ENCODE data around the gene KIF26B. TPM values are rescaled to one million over a fixed set of nuclear protein-coding genes. Genes with fewer than 3 reads are reported as not detected.

Gene KIF26B
- total and polyA plus RNA-seq, 2 experiments from 2014 or later = 0.03 to 0.76 TPM

DNA sequence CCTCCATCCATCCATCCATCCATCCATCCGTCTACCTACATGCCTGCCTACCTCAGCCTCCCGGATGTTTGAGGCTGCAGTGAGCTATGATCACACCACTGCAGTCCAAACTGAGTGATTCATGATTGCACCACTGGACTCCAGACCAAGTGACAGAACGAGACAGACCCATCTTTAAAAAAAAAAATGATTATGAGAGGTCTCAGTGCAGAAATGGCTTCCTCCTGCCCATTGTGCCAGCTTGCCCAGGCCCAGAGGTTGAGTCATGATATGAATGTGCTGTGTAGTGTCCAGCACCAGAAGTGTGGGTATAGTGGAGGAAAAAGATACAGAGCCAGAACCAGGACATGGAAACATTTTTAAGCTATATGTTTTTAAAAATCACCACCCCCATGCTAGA, 149.9 kb downstream of the KIF26B start (continued):
- TF ChIP-seq, protein P1, sequence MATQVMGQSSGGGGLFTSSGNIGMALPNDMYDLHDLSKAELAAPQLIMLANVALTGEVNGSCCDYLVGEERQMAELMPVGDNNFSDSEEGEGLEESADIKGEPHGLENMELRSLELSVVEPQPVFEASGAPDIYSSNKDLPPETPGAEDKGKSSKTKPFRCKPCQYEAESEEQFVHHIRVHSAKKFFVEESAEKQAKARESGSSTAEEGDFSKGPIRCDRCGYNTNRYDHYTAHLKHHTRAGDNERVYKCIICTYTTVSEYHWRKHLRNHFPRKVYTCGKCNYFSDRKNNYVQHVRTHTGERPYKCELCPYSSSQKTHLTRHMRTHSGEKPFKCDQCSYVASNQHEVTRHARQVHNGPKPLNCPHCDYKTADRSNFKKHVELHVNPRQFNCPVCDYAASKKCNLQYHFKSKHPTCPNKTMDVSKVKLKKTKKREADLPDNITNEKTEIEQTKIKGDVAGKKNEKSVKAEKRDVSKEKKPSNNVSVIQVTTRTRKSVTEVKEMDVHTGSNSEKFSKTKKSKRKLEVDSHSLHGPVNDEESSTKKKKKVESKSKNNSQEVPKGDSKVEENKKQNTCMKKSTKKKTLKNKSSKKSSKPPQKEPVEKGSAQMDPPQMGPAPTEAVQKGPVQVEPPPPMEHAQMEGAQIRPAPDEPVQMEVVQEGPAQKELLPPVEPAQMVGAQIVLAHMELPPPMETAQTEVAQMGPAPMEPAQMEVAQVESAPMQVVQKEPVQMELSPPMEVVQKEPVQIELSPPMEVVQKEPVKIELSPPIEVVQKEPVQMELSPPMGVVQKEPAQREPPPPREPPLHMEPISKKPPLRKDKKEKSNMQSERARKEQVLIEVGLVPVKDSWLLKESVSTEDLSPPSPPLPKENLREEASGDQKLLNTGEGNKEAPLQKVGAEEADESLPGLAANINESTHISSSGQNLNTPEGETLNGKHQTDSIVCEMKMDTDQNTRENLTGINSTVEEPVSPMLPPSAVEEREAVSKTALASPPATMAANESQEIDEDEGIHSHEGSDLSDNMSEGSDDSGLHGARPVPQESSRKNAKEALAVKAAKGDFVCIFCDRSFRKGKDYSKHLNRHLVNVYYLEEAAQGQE (IDR thresholded peaks at IDR 0.05; ENCODE audit: unreplicated experiment) = no peak
- TF ChIP-seq NANOG (IDR thresholded peaks at IDR 0.05; ENCODE audit: borderline replicate concordance) (no peak), ZNF331 (CRISPR knock-in tag; IDR thresholded peaks at IDR 0.05; ENCODE audit: low read depth) (no peak), ZNF114 (CRISPR knock-in tag; IDR thresholded peaks at IDR 0.05) (no peak)
- TF ChIP-seq, protein P2, sequence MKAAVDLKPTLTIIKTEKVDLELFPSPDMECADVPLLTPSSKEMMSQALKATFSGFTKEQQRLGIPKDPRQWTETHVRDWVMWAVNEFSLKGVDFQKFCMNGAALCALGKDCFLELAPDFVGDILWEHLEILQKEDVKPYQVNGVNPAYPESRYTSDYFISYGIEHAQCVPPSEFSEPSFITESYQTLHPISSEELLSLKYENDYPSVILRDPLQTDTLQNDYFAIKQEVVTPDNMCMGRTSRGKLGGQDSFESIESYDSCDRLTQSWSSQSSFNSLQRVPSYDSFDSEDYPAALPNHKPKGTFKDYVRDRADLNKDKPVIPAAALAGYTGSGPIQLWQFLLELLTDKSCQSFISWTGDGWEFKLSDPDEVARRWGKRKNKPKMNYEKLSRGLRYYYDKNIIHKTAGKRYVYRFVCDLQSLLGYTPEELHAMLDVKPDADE (IDR thresholded peaks at IDR 0.05) = no peak
- TF ChIP-seq, protein P3, sequence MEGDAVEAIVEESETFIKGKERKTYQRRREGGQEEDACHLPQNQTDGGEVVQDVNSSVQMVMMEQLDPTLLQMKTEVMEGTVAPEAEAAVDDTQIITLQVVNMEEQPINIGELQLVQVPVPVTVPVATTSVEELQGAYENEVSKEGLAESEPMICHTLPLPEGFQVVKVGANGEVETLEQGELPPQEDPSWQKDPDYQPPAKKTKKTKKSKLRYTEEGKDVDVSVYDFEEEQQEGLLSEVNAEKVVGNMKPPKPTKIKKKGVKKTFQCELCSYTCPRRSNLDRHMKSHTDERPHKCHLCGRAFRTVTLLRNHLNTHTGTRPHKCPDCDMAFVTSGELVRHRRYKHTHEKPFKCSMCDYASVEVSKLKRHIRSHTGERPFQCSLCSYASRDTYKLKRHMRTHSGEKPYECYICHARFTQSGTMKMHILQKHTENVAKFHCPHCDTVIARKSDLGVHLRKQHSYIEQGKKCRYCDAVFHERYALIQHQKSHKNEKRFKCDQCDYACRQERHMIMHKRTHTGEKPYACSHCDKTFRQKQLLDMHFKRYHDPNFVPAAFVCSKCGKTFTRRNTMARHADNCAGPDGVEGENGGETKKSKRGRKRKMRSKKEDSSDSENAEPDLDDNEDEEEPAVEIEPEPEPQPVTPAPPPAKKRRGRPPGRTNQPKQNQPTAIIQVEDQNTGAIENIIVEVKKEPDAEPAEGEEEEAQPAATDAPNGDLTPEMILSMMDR (conservative IDR thresholded peaks at IDR 0.05; ENCODE audit: low read depth in 2 of 2) = no peak

DNA sequence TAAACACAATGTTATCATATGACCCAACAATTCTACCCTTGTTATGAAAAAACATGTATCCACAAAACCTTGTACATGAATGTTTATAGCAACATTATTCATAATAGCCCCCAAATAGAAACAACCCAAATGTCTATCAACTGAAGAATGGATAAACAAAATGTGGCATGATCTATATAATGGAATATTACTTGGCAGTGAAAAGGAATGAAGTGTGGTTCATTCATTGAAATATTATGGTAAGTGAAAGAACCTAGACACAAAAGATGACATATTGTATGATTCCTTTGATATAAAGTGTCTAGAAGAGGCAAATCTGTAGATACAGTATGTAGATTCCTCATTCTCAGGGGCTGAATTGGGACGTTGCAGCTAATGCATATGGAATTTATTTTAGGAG, 151.2 kb downstream of the KIF26B start:
- DNase-seq (ENCODE audit: low spot score) (no peak), ATAC-seq (no peak)
- Mint-ChIP-seq H3K4me1 (peaks cover 8% of the 10 kb centered on the region), H3K27me3 (ENCODE audit: insufficient read depth, low read depth, poor library complexity) (peaks cover 6% of the 10 kb centered on the region), H3K4me3 (no peak overlapping the region), H3K36me3 (ENCODE audit: low read depth) (no peaks in the 10 kb centered on the region), H3K9me3 (peaks cover 3% of the 10 kb centered on the region; the same call in 1 of the 3 replicates), H3K27ac (no peak overlapping the region)
- Histone ChIP-seq H3K4me3 (no peak overlapping the region), H2AFZ (no peak overlapping the region), H3K9me2 (ENCODE audit: insufficient read depth) (no peaks in the 10 kb centered on the region), H3K79me2 (replicated peaks; ENCODE audit: insufficient read depth) (no peaks in the 10 kb centered on the region), H3K36me3 (ENCODE audit: insufficient read depth) (no peaks in the 10 kb centered on the region), H3K4me2 (no peak overlapping the region), H3F3A (replicated peaks; ENCODE audit: low read depth) (no peaks in the 10 kb centered on the region), H3K27me3 (ENCODE audit: insufficient read depth) (no peaks in the 10 kb centered on the region), H3K27ac (ENCODE audit: low read depth) (no peak overlapping the region), H4K20me1 (replicated peaks; ENCODE audit: insufficient read depth) (no peaks in the 10 kb centered on the region), H3K4me1 (ENCODE audit: insufficient read depth) (peaks cover 7% of the 10 kb centered on the region; the same call in 1 of the 2 replicates)
- TF ChIP-seq EZH2phosphoT487 (IDR thresholded peaks at IDR 0.05; ENCODE audit: unreplicated experiment) (no peak), POLR2AphosphoS5 (IDR thresholded peaks at IDR 0.05; ENCODE audit: low read depth) (no peak), ZNF114 (CRISPR knock-in tag; IDR thresholded peaks at IDR 0.05) (no peak), NANOG (IDR thresholded peaks at IDR 0.05; ENCODE audit: borderline replicate concordance) (no peak), ZNF331 (CRISPR knock-in tag; IDR thresholded peaks at IDR 0.05; ENCODE audit: low read depth) (no peak), JUNB (IDR thresholded peaks at IDR 0.05; ENCODE audit: unreplicated experiment) (no peak)
- TF ChIP-seq, protein P1 (IDR thresholded peaks at IDR 0.05; ENCODE audit: unreplicated experiment) = no peak
